Heart left ventricle (tissue), 16 donors: ENCODE results near the gene TBX18. TPM values are rescaled to one million over a fixed set of nuclear protein-coding genes. Genes with fewer than 3 reads are reported as not detected.

ENCODE experiments used
- ATAC-seq, 4 donors: fragments of 200-7000 bp; cut with Tn5 transposase; one replicate each; pipeline ENCODE4 v1.9.1; 2020 to 2022; ENCODE audit warnings: moderate library complexity in 4 of 4, mild to moderate bottlenecking in 3 of 4, moderate number of reproducible peaks in 1 of 4
- DNase-seq, 5 donors: peaks; one replicate each; pipeline ENCODE4 v3.0.0-alpha.2; 2020
- H3K27ac ChIP-seq, 12 donors: fragments of 200-600 bp; sonication (generic) in 4 of 12; one replicate each; pipeline versions ENCODE4 v1.5.0 to v1.8.0; 2016 to 2022; ENCODE audit warnings: mild to moderate bottlenecking in 2 of 12
- H3K27me3 ChIP-seq, 9 donors: fragments of 200-600 bp; sonication (generic) in 2 of 9; one replicate each; pipeline versions ENCODE4 v1.5.1 to v1.8.0; 2016 to 2022; ENCODE audit warnings: mild to moderate bottlenecking in 3 of 9
- H3K36me3 ChIP-seq, 9 donors: fragments of 200-600 bp; sonication (generic) in 2 of 9; one replicate each; pipeline versions ENCODE4 v1.5.0 to v1.8.0; 2018 to 2022; ENCODE audit warnings: mild to moderate bottlenecking in 2 of 9
- H3K4me1 ChIP-seq, 12 donors: fragments of 200-600 bp; sonication (generic) in 4 of 12; one replicate each; pipeline versions ENCODE4 v1.5.0 to v1.8.0; 2016 to 2022; ENCODE audit warnings: mild to moderate bottlenecking in 3 of 12
- H3K4me3 ChIP-seq, 12 donors: fragments of 200-600 bp; sonication (generic) in 4 of 12; one replicate each; pipeline versions ENCODE4 v1.5.0 to v1.8.0; 2017 to 2022; ENCODE audit warnings: mild to moderate bottlenecking in 9 of 12, moderate library complexity in 4 of 12
- H3K9me3 ChIP-seq, 12 donors: fragments of 200-600 bp; sonication (generic) in 4 of 12; one replicate each; pipeline versions ENCODE4 v1.5.0 to v1.8.0; 2016 to 2022; ENCODE audit warnings: mild to moderate bottlenecking in 1 of 12
- POLR2A ChIP-seq, 2 donors: fragments of 450-650 bp; IDR thresholded peaks; one replicate each; pipeline ENCODE4 v1.6.1; 2017; ENCODE audit warnings: antibody characterized with exemption in 2 of 2, mild to moderate bottlenecking in 2 of 2, moderate library complexity in 2 of 2
- WGBS, 4 donors: extraction: QIAGEN DNeasy Blood & Tissue Kit in 2 of 4; methylation state at CpG; one replicate each; pipeline versions ENCODE4 v1.1.5 to v1.1.7; 2013 to 2018; 5-methylcytosine and 5-hydroxymethylcytosine counted together
- intact Hi-C, 10 donors: fragments of 100-400 bp; cut with DNase I; formaldehyde crosslinking; loops; one replicate each; pipeline versions ENCODE4 v1.11.1 to v1.14.2; 2022
- polyA plus RNA-seq, 2 donors: library from polyadenylated mRNA; stranded (reverse); fragments of 200-250 nt; gene quantifications; one replicate each; pipeline ENCODE4 v1.2.3, GENCODE V29; 2013
- total RNA-seq, 9 donors: library from RNA; depleted of rRNA in 2 of 9; stranded (reverse); fragments of >200 nt in 2 of 9; fragmentation: NEBNext Ultra II Directional in 3 of 9; extraction: Animal tissue kit (Norgen Biotek cat#: 25700) in 3 of 9; gene quantifications; one replicate each; pipeline versions ENCODE4 v1.1.0 to v1.2.4, GENCODE V29; 2016 to 2023
- TF ChIP-seq, protein P1 (sequence below), 12 donors: fragments of 200-600 bp; sonication (generic) in 4 of 12; IDR thresholded peaks; one replicate each; pipeline versions ENCODE4 v1.5.0 to v1.8.0; 2018 to 2022; ENCODE audit warnings: antibody characterized with exemption in 12 of 12, mild to moderate bottlenecking in 5 of 12
- donor health status: ischemic (EF 13 %, LVEDD 7.1; RV severe dilation, severe dysfunction).
- donor health status: healthy with polysubstance abuse.
- donor health status: DM: no; HTN: yes; CAD: no.
- donor health status: DM: no; HTN: no; CAD: no.
- donor health status: ischemic (EF 25% LVEDD 6.9; RV normal size, moderate dysfunction).
- donor health status: ischemic (EF 25% LVEDD 5.7; RV mildly dilated, moderate dysfunction).
- donor health status: healthy.
- donor health status: DM: yes; HTN: yes; CAD: no.
- donor health status: ischemic (EF 35%, LVEDD 5.7; RV mildly dilated, moderate dysfunction).
- donor health status: nonischemic (EF 11% LVEDD 7.7; RV severe dilation, severe dysfunction).
- donor health status: DM: yes; HTN: yes; CAD: no.
- donor health status: PGD.
- donor health status: ischemic (EF 29% LVEDD 5.4; RV normal size, mild dysfunction).
- donor health status: nonischemic (EF 23%, LVEDD 6.1; RV moderate dilation, normal function).

TBX18 gene
- total and polyA plus RNA-seq, 11 donors, result 1.3 to 14.9 (median 2.3) TPM

DNA sequence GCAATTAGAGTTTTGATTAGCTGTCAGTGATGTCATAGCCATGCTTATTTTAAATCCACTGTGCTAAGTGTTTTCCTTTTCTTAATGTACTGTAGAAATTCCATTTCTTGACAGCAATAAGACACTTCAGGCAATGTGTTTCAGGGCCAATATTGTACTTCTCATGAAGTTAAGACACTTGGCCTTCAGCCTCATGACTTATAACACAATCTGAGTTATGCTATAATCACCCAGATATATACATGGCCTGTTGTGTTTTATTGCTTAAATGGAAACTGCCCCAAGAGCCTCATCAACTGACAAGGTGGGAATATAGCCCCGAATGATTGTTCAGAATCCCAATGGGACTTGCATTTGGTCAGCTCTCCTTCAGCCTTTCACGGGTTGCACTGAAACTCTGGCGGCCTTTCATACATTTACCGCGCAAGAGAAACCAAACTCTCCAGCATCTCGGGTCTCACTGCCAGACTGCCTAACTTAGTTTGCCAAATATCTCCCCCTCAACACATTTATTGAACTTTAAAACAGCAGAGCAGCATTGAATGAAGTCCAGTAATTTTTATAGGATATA, 44.2 kb upstream of the TBX18 start:
- WGBS, 4 donors, result 66 to 72% (median 68%) methylated on average over 6 of the region's 6 CpGs
- ATAC-seq, result no peak

DNA sequence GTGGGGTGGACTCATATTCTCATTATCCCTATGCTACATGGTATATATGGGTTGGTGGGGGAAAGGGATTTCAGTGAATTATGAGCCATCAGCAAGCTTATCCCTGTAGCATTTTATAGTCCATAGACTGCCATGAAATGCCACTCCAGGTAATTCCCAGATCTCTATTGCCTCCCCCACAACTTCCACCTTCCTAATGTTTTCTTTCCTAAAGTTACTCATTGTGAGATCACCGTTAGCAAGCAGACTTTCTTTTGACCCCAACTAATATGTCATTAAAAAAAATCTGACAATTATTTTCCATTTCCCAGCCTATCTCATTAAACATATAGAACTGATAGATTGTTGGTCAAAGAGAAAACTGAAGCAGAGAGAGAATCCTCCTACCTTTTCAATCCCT, 40.7 kb upstream of the TBX18 start:
- no peaks in the 10 kb centered on the region for H3K36me3 ChIP-seq
- DNase-seq, result no peak
- no peaks in the 10 kb centered on the region for H3K4me1 ChIP-seq
- WGBS, 4 donors, result 57 to 74% (median 63%) methylated on average over 1 of the region's 1 CpG
- TF ChIP-seq POLR2A (IDR thresholded peaks at IDR 0.05), result no peak
- TF ChIP-seq, protein P1, sequence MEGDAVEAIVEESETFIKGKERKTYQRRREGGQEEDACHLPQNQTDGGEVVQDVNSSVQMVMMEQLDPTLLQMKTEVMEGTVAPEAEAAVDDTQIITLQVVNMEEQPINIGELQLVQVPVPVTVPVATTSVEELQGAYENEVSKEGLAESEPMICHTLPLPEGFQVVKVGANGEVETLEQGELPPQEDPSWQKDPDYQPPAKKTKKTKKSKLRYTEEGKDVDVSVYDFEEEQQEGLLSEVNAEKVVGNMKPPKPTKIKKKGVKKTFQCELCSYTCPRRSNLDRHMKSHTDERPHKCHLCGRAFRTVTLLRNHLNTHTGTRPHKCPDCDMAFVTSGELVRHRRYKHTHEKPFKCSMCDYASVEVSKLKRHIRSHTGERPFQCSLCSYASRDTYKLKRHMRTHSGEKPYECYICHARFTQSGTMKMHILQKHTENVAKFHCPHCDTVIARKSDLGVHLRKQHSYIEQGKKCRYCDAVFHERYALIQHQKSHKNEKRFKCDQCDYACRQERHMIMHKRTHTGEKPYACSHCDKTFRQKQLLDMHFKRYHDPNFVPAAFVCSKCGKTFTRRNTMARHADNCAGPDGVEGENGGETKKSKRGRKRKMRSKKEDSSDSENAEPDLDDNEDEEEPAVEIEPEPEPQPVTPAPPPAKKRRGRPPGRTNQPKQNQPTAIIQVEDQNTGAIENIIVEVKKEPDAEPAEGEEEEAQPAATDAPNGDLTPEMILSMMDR (IDR thresholded peaks at IDR 0.05), result no peak
- intact Hi-C loops, result no loop called here
- H3K27ac ChIP-seq, result no peak overlapping the region
- H3K4me3 ChIP-seq, result no peak overlapping the region
- ATAC-seq, result no peak
- H3K27me3 ChIP-seq, result no peaks in the 10 kb centered on the region
- no peaks in the 10 kb centered on the region for H3K9me3 ChIP-seq

More for the DNA sequence above, 44.2 kb upstream of the TBX18 start:
- H3K4me1 ChIP-seq, result no peaks in the 10 kb centered on the region
- no peaks in the 10 kb centered on the region for H3K36me3 ChIP-seq
- H3K27ac ChIP-seq, result no peak overlapping the region
- intact Hi-C loops, result no loop called here
- no peaks in the 10 kb centered on the region for H3K9me3 ChIP-seq
- H3K27me3 ChIP-seq, result no peaks in the 10 kb centered on the region
- no peak for TF ChIP-seq POLR2A (IDR thresholded peaks at IDR 0.05)
- TF ChIP-seq, protein P1 (IDR thresholded peaks at IDR 0.05), result no peak
- H3K4me3 ChIP-seq, result no peak overlapping the region
- DNase-seq, result no peak

DNA sequence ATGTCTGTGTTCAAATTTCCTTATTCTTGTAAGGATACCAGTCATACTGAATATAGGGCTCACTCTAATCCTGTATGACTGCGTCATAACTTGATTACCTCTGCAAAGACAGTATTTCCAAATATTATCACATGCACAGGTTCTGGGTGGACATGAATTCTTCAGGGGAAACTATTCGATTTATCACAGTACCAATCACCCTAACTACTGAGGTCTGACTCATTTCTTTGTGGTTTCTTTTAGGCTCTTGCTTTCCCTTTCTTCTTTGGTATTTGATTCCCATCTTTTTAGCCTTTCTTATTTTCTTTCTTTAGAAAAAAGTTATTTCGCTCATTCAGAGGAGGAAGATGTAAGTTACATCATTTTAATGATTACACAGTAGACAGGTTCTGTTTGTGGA, 40.3 kb upstream of the TBX18 start:
- ATAC-seq (no peak), DNase-seq (no peak)
- Histone ChIP-seq H3K4me3 (no peak overlapping the region), H3K36me3 (no peaks in the 10 kb centered on the region), H3K27me3 (no peaks in the 10 kb centered on the region), H3K9me3 (no peaks in the 10 kb centered on the region), H3K4me1 (no peaks in the 10 kb centered on the region), H3K27ac (no peak overlapping the region)
- intact Hi-C loops, result no loop called here
- TF ChIP-seq, protein P1 (IDR thresholded peaks at IDR 0.05), result no peak
- TF ChIP-seq POLR2A (IDR thresholded peaks at IDR 0.05), result no peak
- 76 to 83% (median 79%) methylated on average over 3 of the region's 3 CpGs for WGBS, 4 donors

DNA sequence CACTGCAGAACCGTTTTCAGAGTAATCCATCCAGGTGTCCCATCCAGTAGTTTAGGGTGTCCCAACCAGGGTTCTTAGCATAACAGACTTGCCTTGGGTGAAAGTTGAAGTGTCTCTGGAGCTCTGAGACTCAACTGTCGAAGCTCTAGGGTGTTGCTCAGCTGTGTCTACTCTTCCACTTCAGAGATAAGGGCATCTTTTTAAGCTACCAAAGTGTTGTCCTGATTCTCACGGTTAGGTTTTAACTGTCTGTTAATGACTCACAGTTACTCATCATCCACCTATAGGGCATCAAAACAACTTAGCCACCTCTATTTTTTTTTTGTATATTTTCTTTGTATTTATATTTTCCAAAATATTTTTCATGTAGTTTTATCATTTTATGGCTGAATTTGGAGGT, 36.9 kb upstream of the TBX18 start:
- no peaks in the 10 kb centered on the region for H3K36me3 ChIP-seq
- WGBS, 4 donors, result 57 to 69% (median 67%) methylated on average over 3 of the region's 3 CpGs
- intact Hi-C loops, result no loop called here
- no peaks in the 10 kb centered on the region for H3K27me3 ChIP-seq
- H3K4me3 ChIP-seq, result no peak overlapping the region
- ATAC-seq (no peak), DNase-seq (no peak)
- no peaks in the 10 kb centered on the region for H3K4me1 ChIP-seq
- H3K27ac ChIP-seq, result no peak overlapping the region
- no peak for TF ChIP-seq POLR2A (IDR thresholded peaks at IDR 0.05)
- TF ChIP-seq, protein P1 (IDR thresholded peaks at IDR 0.05), result no peak
- H3K9me3 ChIP-seq, result no peaks in the 10 kb centered on the region
